Measurements from ENCODE around the gene EMC10.

The EMC10 gene

DNA sequence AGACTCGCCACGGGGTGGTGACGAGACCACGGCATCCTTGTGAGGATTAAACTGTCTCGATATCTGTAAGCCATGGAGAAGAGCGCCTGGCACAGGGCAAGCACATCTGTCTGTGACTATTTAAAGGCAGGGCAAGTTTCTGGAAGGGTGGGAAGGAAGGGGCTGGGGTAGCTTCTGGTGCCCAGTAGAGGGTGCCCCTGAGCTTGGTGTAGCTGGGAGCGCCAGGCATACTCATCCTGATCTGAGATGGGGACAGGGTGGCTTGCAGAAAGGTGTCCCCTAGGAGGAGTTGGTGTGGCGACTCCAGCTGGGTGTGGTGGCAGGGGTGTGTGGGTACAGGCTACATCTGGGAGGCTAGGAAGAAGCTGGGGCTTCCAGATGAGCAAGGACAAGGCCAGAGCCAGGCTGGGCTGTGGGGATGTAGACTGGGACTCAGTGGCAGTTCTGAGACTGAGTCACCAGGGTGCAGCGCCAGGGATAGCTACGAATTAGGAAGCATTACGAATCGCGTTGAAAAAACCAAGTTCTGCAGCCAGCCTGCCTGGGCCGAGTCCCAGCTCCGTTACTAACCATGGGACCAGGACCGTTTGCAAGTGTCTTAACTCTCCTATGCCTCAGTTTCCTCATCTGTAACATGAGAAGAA is 60.5 kb downstream of the EMC10 start:
- Histone ChIP-seq H3K4me3 (ENCODE audit: control insufficient read depth in 1 of 7, extremely low read depth in 1 of 7, insufficient read depth in 4 of 7, low read depth in 2 of 7, low read length in 6 of 7) (no peak overlapping the region), H3K27me3 (replicated peaks in 2 of 5; ENCODE audit: control insufficient read depth in 4 of 5, insufficient read depth in 5 of 5, low read length in 4 of 5) (peaks cover 0 to 8% (median 2%) of the 10 kb centered on the region in 5 experiments), H3K4me1 (ENCODE audit: control extremely low read depth in 1 of 4, control insufficient read depth in 4 of 4, insufficient read depth in 4 of 4, low read length in 3 of 4) (no peaks in the 10 kb centered on the region), H3K27ac (ENCODE audit: insufficient read depth in 1 of 2, low read depth in 1 of 2, low read length in 2 of 2, poor library complexity in 1 of 2, severe bottlenecking in 2 of 2) (no peak overlapping the region), H3K36me3 (ENCODE audit: control insufficient read depth in 4 of 4, insufficient read depth in 4 of 4, low read length in 3 of 4) (no peaks in the 10 kb centered on the region), H3K9me3 (ENCODE audit: control extremely low read depth in 1 of 5, control insufficient read depth in 4 of 5, insufficient read depth in 2 of 5, low read depth in 1 of 5, low read length in 4 of 5) (peaks cover 0 to 15% (median 7%) of the 10 kb centered on the region in 5 experiments)
- WGBS (ENCODE audit: insufficient coverage) = 90% methylated on average over 12 of the region's 16 CpGs
- ChIA-PET POLR2A (no interaction called here), CTCF (interaction anchor here (0.8 to 4.4 kb wide), 9 partner anchors 8 to 385 kb away, joined by 3 to 33 read pairs (median 6); no protein-coding TSS in a partner anchor)
- no peak for DNase-seq

DNA sequence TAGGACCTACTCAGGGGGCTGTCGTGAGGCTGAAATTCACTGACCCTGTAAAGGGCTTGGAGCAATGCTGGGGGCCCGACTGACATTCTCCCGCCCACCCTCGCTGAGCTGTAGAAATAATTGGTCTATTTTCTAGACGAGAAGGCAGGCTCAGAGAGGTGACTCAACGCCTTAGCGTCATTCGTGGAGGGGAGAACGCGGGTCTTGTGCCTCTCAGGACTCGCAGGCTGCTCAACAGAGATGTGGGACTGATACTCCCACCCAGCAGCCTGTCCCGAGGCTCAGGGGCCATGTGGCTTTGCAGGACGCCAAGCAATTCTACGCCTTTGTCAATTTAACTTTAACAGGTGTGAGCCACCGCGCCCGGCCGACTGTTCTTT is 61.0 kb downstream of the EMC10 start:
- Histone ChIP-seq H3K36me3 (ENCODE audit: control insufficient read depth in 4 of 4, insufficient read depth in 4 of 4, low read length in 3 of 4) (no peaks in the 10 kb centered on the region), H3K27me3 (replicated peaks in 2 of 5; ENCODE audit: control insufficient read depth in 4 of 5, insufficient read depth in 5 of 5, low read length in 4 of 5) (peaks cover 0 to 4% (median 2%) of the 10 kb centered on the region in 5 experiments), H3K4me1 (ENCODE audit: control extremely low read depth in 1 of 4, control insufficient read depth in 4 of 4, insufficient read depth in 4 of 4, low read length in 3 of 4) (no peaks in the 10 kb centered on the region), H3K9me3 (ENCODE audit: control extremely low read depth in 1 of 5, control insufficient read depth in 4 of 5, insufficient read depth in 2 of 5, low read depth in 1 of 5, low read length in 4 of 5) (peaks cover 0 to 12% (median 6%) of the 10 kb centered on the region in 5 experiments), H3K4me3 (ENCODE audit: control insufficient read depth in 1 of 7, extremely low read depth in 1 of 7, insufficient read depth in 4 of 7, low read depth in 2 of 7, low read length in 6 of 7) (no peak overlapping the region), H3K27ac (ENCODE audit: insufficient read depth in 1 of 2, low read depth in 1 of 2, low read length in 2 of 2, poor library complexity in 1 of 2, severe bottlenecking in 2 of 2) (no peak overlapping the region)
- POLR2A ChIA-PET = no interaction called here
- no peak for DNase-seq
- 87% methylated on average over 18 of the region's 18 CpGs for WGBS (ENCODE audit: insufficient coverage)
- CTCF ChIA-PET = interaction anchor here (0.8 to 4.4 kb wide), 11 partner anchors 8 to 385 kb away, joined by 3 to 33 read pairs (median 6); no protein-coding TSS in a partner anchor

DNA sequence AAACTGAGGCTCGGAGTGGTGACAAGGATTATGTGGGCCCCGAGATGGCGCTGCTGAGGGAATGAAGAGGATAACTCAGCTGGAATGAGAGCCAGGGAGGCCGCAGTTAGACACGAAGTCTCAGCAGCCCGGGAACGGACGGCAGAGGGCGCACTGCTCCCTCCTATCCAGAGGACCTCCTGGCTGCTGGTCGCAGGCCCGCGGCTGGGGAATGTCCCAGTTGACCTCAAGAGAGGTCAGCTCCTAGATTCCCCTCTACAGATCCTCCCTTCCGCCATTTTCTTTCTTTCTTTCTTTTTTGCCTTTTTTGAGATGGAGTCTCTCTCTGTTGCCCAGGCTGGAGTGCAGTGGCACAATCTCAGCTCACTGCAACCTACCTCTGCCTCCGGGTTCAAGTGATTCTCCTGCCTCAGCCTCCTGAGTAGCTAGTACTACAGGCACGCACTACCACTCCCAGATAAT is 61.5 kb downstream of the EMC10 start:
- CTCF ChIA-PET = interaction anchor here (1.0 to 4.4 kb wide), 12 partner anchors 9 to 384 kb away, joined by 3 to 33 read pairs (median 6); no protein-coding TSS in a partner anchor
- WGBS (ENCODE audit: insufficient coverage) = 15% methylated on average over 12 of the region's 15 CpGs
- Histone ChIP-seq H3K36me3 (ENCODE audit: control insufficient read depth in 4 of 4, insufficient read depth in 4 of 4, low read length in 3 of 4) (no peaks in the 10 kb centered on the region), H3K9me3 (ENCODE audit: control extremely low read depth in 1 of 5, control insufficient read depth in 4 of 5, insufficient read depth in 2 of 5, low read depth in 1 of 5, low read length in 4 of 5) (peaks cover 0 to 7% (median under 1%) of the 10 kb centered on the region in 5 experiments), H3K27me3 (replicated peaks in 2 of 5; ENCODE audit: control insufficient read depth in 4 of 5, insufficient read depth in 5 of 5, low read length in 4 of 5) (peaks cover 0 to 3% (median 0%) of the 10 kb centered on the region in 5 experiments), H3K27ac (ENCODE audit: insufficient read depth in 1 of 2, low read depth in 1 of 2, low read length in 2 of 2, poor library complexity in 1 of 2, severe bottlenecking in 2 of 2) (no peak overlapping the region), H3K4me3 (ENCODE audit: control insufficient read depth in 1 of 7, extremely low read depth in 1 of 7, insufficient read depth in 4 of 7, low read depth in 2 of 7, low read length in 6 of 7) (no peak overlapping the region), H3K4me1 (ENCODE audit: control extremely low read depth in 1 of 4, control insufficient read depth in 4 of 4, insufficient read depth in 4 of 4, low read length in 3 of 4) (no peaks in the 10 kb centered on the region)
- peak; percentile 73 to 78 (median 78) for DNase-seq
- POLR2A ChIA-PET = no interaction called here

All from common myeloid progenitor, CD34-positive (primary cell).